SK-N-SH (cell line): ENCODE data around the gene EFHD2. TPM values are rescaled to one million over a fixed set of nuclear protein-coding genes. Genes with fewer than 3 reads are reported as not detected.

Source experiments
- CTCF ChIA-PET: fragments of 300-600, 350-600 bp; formaldehyde crosslinking; extraction: SDS; loops from one replicate; lab custom pipeline; 2021; lab: Yijun Ruan, JAX
- POLR2A ChIA-PET: fragments of 350-600 bp; sonication (Branson Sonifier 250); formaldehyde crosslinking; extraction: SDS; loops from one replicate; lab custom pipeline; 2020; ENCODE audit warnings: antibody characterized with exemption, inconsistent platforms; lab: Yijun Ruan, JAX
- DNase-seq: peaks from one replicate; pipeline ENCODE4 v3.0.0; 2012
- H2AFZ ChIP-seq: fragments of 200-600 bp; sonication (generic); 2 replicates; pipeline ENCODE4 v1.8.1; 2016; ENCODE audit warnings: antibody characterized with exemption, mild to moderate bottlenecking, low read depth
- H3F3A ChIP-seq: fragments of 200-600 bp; sonication (generic); replicated peaks from 2 replicates; pipeline ENCODE3; 2016; ENCODE audit warnings: antibody characterized with exemption, mild to moderate bottlenecking; ENCODE audit not compliant: insufficient read depth
- H3K27ac ChIP-seq, 2 experiments: fragments of 200-500 bp in 1 of 2; fragments of 200-600 bp in 1 of 2; sonication (Bioruptor generic) in 1 of 2; sonication (generic), shearing (Covaris generic) in 1 of 2; 2 replicates each; pipeline versions ENCODE4 v1.5.1 to v1.6.1; 2014 to 2016; ENCODE audit warnings: low read depth in 2 of 2, inconsistent platforms in 1 of 2, low read length in 1 of 2, mild to moderate bottlenecking in 1 of 2, mixed read lengths in 1 of 2
- H3K27me3 ChIP-seq: fragments of 200-600 bp; sonication (generic), shearing (Covaris generic); 2 replicates; pipeline ENCODE4 v1.6.1; 2016; ENCODE audit warnings: mixed run types; ENCODE audit not compliant: insufficient read depth
- H3K36me3 ChIP-seq, 2 experiments: fragments of 200-500 bp in 1 of 2; fragments of 200-600 bp in 1 of 2; sonication (Bioruptor generic) in 1 of 2; sonication (generic) in 1 of 2; replicated peaks in 1 of 2; 2 replicates each; pipeline versions ENCODE3 to v1.5.1; 2014 to 2016; ENCODE audit warnings: low read length in 1 of 2, mild to moderate bottlenecking in 1 of 2; ENCODE audit not compliant: insufficient read depth in 2 of 2, control insufficient read depth in 1 of 2
- H3K4me1 ChIP-seq, 2 experiments: fragments of 200-500 bp in 1 of 2; fragments of 200-600 bp in 1 of 2; sonication (Bioruptor generic) in 1 of 2; sonication (generic), shearing (Covaris generic) in 1 of 2; 2 replicates each; pipeline versions ENCODE4 v1.5.1 to v1.6.1; 2014 to 2016; ENCODE audit warnings: low read depth in 1 of 2, low read length in 1 of 2, mixed run types in 1 of 2; ENCODE audit not compliant: insufficient read depth in 2 of 2, control insufficient read depth in 1 of 2
- H3K4me2 ChIP-seq: fragments of 200-600 bp; sonication (generic), shearing (Covaris generic); 2 replicates; pipeline ENCODE4 v1.6.1; 2017; ENCODE audit warnings: mixed run types
- H3K4me3 ChIP-seq, 2 experiments: fragments of 200-500 bp in 1 of 2; fragments of 200-600 bp in 1 of 2; sonication (Bioruptor generic) in 1 of 2; sonication (generic), shearing (Covaris generic) in 1 of 2; 2 replicates each; pipeline versions ENCODE4 v1.5.1 to v1.8.1; 2014 to 2016; ENCODE audit warnings: low read depth in 2 of 2, inconsistent platforms in 1 of 2, low read length in 1 of 2, mild to moderate bottlenecking in 1 of 2, mixed read lengths in 1 of 2, moderate library complexity in 1 of 2
- H3K79me2 ChIP-seq: fragments of 200-600 bp; sonication (generic); 2 replicates; pipeline ENCODE4 v1.8.1; 2017; ENCODE audit warnings: mild to moderate bottlenecking; ENCODE audit not compliant: insufficient read depth
- H3K9ac ChIP-seq: fragments of 200-600 bp; sonication (generic); 2 replicates; pipeline ENCODE4 v1.6.1; 2017; ENCODE audit warnings: mixed run types
- H3K9me2 ChIP-seq: fragments of 200-600 bp; sonication (generic); 2 replicates; pipeline ENCODE4 v1.6.1; 2017; ENCODE audit warnings: mixed run types
- H3K9me3 ChIP-seq: fragments of 200-600 bp; sonication (generic); 2 replicates; pipeline ENCODE4 v1.6.1; 2017; ENCODE audit warnings: mixed run types, mild to moderate bottlenecking, moderate library complexity
- H4K20me1 ChIP-seq: fragments of 200-600 bp; sonication (generic); 2 replicates; pipeline ENCODE4 v1.6.1; 2017; ENCODE audit warnings: mild to moderate bottlenecking, mixed run types; ENCODE audit not compliant: insufficient read depth
- CHD2 ChIP-seq: fragments of 150-350 bp; IDR thresholded peaks from 2 replicates; pipeline ENCODE4 v1.6.1; 2018; ENCODE audit warnings: low read length; ENCODE audit not compliant: partially characterized antibody
- CTCF ChIP-seq: fragments of 200-600 bp; sonication (generic); IDR thresholded peaks from 2 replicates; pipeline ENCODE4 v1.6.1; 2017; ENCODE audit warnings: antibody characterized with exemption, mild to moderate bottlenecking, moderate library complexity
- FOXJ3 ChIP-seq: sonication (generic); formaldehyde crosslinking; IDR thresholded peaks from 2 replicates; pipeline ENCODE4 v1.5.1; 2020; ENCODE audit warnings: mild to moderate bottlenecking, missing genetic modification reagents
- GABPA ChIP-seq: IDR thresholded peaks from 2 replicates; pipeline ENCODE4 v1.4.0; 2012; ENCODE audit warnings: low read depth, mild to moderate bottlenecking
- IRF3 ChIP-seq: fragments of 150-350 bp; IDR thresholded peaks from 2 replicates; pipeline ENCODE4 v1.6.1; 2016; ENCODE audit warnings: mild to moderate bottlenecking, low read depth, low read length
- MAX ChIP-seq: IDR thresholded peaks from 2 replicates; pipeline ENCODE4 v1.4.0; 2012; ENCODE audit warnings: low read depth
- RCOR1 ChIP-seq: fragments of 150-350 bp; IDR thresholded peaks from 2 replicates; pipeline ENCODE4 v1.6.1; 2017; ENCODE audit warnings: antibody characterized with exemption, low read length
- REST ChIP-seq: IDR thresholded peaks from 2 replicates; pipeline ENCODE4 v1.6.1; 2012; ENCODE audit warnings: mild to moderate bottlenecking, low read depth, low read length, moderate library complexity
- RFX5 ChIP-seq: IDR thresholded peaks from 2 replicates; pipeline ENCODE4 v1.6.1; 2012; ENCODE audit warnings: mild to moderate bottlenecking, improper control_type of control experiment, low read length
- RXRA ChIP-seq: IDR thresholded peaks from 2 replicates; pipeline ENCODE4 v1.4.0; 2012; ENCODE audit warnings: low read depth, mild to moderate bottlenecking, borderline replicate concordance
- WGBS: methylation state at CpG from one replicate; pipeline ENCODE4 v1.1.6; 2017; ENCODE audit warnings: low lambda C conversion rate; 5-methylcytosine and 5-hydroxymethylcytosine counted together
- polyA plus RNA-seq, 3 experiments: library from polyadenylated mRNA; depleted of rRNA; stranded (reverse); fragments of >200 nt; gene quantifications; 2 replicates each; pipeline ENCODE4 v1.2.3, GENCODE V29; 2012

EFHD2 gene
- polyA plus RNA-seq, 1 of the 3 experiments (the other 2 are of a cell fraction) = 59.8 TPM

- H3K9me3 ChIP-seq = no peaks in the 10 kb centered on the region
- no peak for DNase-seq
- no peaks in the 10 kb centered on the region for H3K36me3 ChIP-seq
- ChIA-PET POLR2A (no interaction called here), CTCF (no interaction called here)
- TF ChIP-seq CHD2 = no peak
- H3K4me1 ChIP-seq = peaks cover 0 to 3% of the 10 kb centered on the region in 2 experiments; a peak in 1 of 4 replicates
- no peak overlapping the region for H3K4me3 ChIP-seq
- no peak overlapping the region for H3K9ac ChIP-seq
- H3F3A ChIP-seq = peaks cover 3% of the 10 kb centered on the region
- no peaks in the 10 kb centered on the region for H3K9me2 ChIP-seq
- no peak overlapping the region for H3K27ac ChIP-seq
- 90% methylated on average over 5 of the region's 5 CpGs for WGBS
- no peak overlapping the region for H2AFZ ChIP-seq
- H4K20me1 ChIP-seq = no peaks in the 10 kb centered on the region
- no peak overlapping the region for H3K4me2 ChIP-seq
- no peaks in the 10 kb centered on the region for H3K27me3 ChIP-seq
- no peaks in the 10 kb centered on the region for H3K79me2 ChIP-seq
Measured at GRCh38 chr1:15364740-15365139, 44.9 kb upstream of the EFHD2 start.

GRCh38 chr1:15368888-15369287 lies 40.8 kb upstream of the EFHD2 start:
- 100% methylated on average over 1 of the region's 1 CpG for WGBS
- no peaks in the 10 kb centered on the region for H3K9me2 ChIP-seq
- no peak for TF ChIP-seq FOXJ3 (CRISPR knock-in tag)
- TF ChIP-seq GABPA = no peak
- no peak for TF ChIP-seq RFX5
- no peak for TF ChIP-seq MAX
- TF ChIP-seq RXRA = no peak
- no peak for TF ChIP-seq IRF3
- ChIA-PET CTCF (interaction anchor here (0.7 to 1.2 kb wide), 3 partner anchors 11 to 65 kb away, joined by 3 read pairs; no protein-coding TSS in a partner anchor), POLR2A (no interaction called here)
- no peaks in the 10 kb centered on the region for H3K9me3 ChIP-seq
- no peaks in the 10 kb centered on the region for H3K27me3 ChIP-seq
- no peaks in the 10 kb centered on the region for H4K20me1 ChIP-seq
- H2AFZ ChIP-seq = no peak overlapping the region
- peaks cover 3% of the 10 kb centered on the region for H3F3A ChIP-seq
- H3K27ac ChIP-seq = no peak overlapping the region
- H3K4me2 ChIP-seq = no peak overlapping the region
- H3K36me3 ChIP-seq = no peaks in the 10 kb centered on the region
- H3K4me1 ChIP-seq = peaks cover 3 to 12% of the 10 kb centered on the region in 2 experiments; a peak in 2 of 4 replicates
- H3K9ac ChIP-seq = no peak overlapping the region
- no peak for DNase-seq
- H3K4me3 ChIP-seq = no peak overlapping the region
- H3K79me2 ChIP-seq = no peaks in the 10 kb centered on the region

- 86% methylated on average over 4 of the region's 4 CpGs for WGBS
- Histone ChIP-seq H3K4me1 (peaks cover 3 to 12% of the 10 kb centered on the region in 2 experiments; a peak in 2 of 4 replicates), H3K9ac (no peak overlapping the region), H3K27me3 (no peaks in the 10 kb centered on the region), H3K9me3 (no peaks in the 10 kb centered on the region), H3K79me2 (no peaks in the 10 kb centered on the region), H3F3A (peaks cover 3% of the 10 kb centered on the region), H3K36me3 (no peaks in the 10 kb centered on the region)
- DNase-seq = no peak
- CTCF ChIA-PET = interaction anchor here (1.0 kb wide), 1 partner anchor 47 kb away, joined by 4 read pairs; no protein-coding TSS in a partner anchor
- no peak for TF ChIP-seq RCOR1
- TF ChIP-seq REST = no peak
- TF ChIP-seq RFX5 = no peak
- TF ChIP-seq CTCF = no peak
- TF ChIP-seq, all 33 proteins: peak for 0
- POLR2A ChIA-PET = no interaction called here
- H4K20me1 ChIP-seq = no peaks in the 10 kb centered on the region
- no peak overlapping the region for H3K4me3 ChIP-seq
- H3K4me2 ChIP-seq = no peak overlapping the region
- no peak overlapping the region for H3K27ac ChIP-seq
- no peaks in the 10 kb centered on the region for H3K9me2 ChIP-seq
- no peak overlapping the region for H2AFZ ChIP-seq
Measured at GRCh38 chr1:15370268-15370667, 39.4 kb upstream of the EFHD2 start.
